Measurements from ENCODE around the gene PROM2.
A peak's percentile ranks its signal among the peaks of the same experiment; 100 is the strongest.

PROM2 gene

DNA sequence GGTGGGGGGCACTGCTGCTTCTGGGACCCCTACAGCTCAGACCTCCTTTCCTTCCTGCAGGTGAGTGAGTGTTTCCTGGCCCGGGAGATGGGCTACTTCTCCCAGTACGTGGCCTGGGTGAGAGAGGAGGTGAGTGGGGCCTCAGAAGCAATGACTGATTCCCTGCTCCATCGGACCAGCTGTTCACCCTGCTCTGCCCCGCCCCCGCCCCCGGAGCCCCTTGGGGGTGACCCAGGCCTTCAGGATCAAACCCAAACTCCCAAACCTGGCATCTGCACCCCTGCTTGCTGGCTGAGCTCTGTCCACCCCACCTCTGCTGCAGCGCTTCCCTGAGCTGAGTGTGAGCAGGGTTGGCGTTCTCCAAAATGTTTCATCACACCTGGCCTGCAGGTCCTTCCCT is 13.1 kb downstream of the PROM2 start:
- DNase-seq = no peak

DNA sequence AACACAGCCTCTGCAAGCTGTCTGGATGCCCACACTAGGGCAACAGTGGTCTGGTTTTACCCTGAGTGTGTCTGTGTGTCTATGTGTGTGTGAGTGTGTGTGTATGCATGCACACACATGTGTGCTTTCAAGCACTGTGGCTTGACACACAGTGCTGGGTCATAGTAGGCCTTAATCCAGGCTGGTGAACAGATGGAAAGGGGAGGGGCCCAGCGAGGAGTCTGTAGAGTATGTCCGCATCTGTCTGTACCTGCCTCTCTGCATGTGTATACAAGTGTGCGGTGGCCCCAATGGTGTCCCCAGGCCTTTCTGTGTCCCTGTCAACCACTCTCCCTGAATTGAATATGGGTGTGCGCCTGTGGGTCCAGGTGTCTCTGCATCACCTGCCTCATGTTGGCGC is 13.6 kb downstream of the PROM2 start:
- no peak for DNase-seq

DNA sequence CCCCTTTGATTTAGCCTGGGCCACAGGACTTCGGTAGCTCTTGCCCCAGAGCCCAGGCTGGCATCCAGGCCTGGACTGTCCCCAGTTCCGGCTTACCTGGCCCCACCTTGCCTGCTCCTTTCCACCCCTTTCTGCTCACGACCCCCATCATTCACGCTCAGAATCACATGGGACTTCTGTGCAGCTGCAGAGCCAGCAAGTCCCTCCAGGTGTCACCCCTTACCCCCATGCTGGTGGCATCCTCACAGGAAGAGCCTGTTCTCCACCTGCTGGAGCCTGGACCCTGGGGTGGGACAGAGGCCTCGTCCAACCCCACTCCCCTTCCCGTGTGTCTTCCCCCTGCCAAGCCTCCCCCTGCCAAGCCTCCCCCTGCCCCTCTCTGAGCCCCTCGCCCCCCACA is 15.0 kb downstream of the PROM2 start:
- DNase-seq = no peak

DNA sequence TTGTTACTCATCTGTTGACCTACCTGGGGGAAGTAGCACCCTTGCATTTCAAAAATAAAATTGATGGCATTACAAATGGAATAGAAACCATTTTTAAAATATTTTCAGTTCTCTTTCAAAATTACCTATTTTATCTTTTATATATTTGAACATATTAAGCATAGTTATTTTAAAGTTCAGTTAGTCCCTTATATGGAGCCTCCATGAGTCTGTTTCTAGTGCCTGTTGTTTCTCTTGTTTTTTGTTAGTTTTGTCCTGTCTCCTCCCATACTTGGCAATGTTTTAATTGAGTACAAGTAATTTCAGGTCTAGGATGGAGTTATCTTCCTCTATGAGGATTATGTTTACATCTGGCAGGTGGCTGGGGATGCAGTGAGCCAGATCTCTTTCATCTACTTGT is 17.0 kb downstream of the PROM2 start:
- DNase-seq = no peak

DNA sequence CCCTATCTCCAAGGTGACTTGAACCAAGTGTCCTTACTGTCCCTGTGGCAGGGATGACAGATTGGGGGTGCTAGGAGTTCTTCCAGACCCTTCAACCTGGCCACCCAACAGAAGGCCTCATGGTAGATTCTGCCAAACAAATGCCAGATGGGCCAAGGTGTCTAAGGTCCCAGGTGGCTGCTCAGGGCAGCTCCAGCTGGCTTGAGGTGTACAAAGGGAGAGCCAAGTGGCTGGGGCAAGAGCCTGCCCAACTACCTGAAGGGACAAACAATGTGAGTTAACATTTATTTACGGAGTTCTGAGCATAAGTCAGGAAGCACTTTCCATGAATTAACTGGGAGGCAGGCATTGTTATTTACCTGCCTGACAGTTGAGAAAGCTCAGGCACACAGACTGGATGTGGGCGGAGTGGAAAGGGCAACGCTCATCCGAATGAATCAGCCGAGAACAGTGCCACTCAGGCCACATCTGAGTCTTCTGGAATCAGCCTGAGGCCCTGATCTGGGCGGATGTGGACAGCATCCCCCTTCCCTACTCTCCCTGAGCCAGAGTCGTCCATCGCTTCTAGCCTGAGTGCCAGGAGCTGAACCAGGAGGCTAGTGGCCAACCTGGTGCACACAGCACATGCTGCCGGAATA is 18.5 kb downstream of the PROM2 start:
- no peak for DNase-seq

DNA sequence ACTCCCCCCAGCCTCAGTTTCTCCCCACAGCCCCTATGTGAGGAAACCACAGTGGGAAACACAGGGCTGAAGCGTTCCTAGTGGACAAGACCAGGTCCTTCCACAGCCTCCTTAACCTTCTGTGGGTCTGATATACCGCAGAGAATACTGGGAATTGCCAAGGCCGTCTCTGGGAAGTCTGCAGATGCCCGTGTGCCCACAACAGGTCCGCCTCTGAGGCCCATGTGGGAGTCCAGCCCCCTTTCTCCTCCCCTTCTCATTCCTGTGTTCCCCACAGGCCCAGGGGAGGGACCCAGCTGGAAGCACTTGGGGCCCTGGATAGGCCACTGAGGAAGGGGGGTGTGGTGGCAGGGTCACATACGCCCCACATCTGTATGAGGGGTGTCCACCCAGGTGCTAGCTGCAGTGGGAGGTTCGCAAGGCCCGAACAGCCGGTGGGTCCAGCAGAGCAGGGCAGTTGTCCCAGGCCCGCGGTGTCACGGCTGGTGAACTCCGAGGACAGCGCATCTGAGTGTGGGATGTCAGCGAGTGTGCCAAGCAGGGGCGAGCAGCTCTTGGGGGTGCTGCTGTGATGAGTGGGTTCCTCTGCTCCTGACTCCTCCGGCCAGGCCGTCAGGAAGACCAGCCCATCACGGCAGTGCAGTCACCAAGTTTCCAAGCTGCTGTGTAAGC is 20.5 kb downstream of the PROM2 start:
- no peak for DNase-seq

DNA sequence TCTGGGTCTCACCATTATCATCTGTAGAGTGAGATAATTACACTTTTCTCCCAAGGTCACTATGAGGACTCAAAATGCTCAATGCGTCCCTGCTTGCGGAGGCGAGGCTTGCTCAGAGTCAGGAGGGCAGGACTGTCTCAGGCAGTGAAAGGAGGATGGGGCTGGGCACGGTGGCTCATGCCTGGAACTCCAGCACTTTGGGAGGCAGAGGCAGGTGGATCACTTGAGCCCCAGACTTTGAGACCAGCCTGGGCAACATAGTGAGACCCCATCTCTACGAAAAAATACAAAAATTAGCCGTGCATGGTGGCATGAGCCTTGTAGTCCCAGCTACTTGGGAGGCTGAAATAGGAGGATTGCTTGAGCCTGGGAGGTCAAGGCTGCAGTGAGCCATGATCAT is 21.1 kb downstream of the PROM2 start:
- no peak for DNase-seq

DNA sequence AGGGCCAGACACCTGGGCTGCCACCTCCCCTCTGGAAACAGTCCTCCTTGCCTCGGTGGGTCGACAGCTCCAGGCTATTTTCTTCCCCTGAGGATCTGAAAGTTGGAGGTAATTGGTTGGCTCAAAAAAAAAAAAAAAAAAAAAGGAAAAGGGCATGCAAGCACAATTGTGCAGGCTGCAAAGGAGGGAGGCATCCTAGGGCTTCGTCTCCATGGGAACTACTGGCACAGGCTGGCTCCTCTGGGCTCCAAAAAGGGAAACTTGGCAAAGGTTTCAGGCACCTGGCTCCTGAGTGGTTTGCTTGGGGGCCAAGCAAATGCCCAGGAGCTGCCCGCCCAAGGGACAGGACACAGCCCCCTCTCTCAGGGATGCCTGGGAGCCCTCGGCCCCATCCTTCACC is 21.8 kb downstream of the PROM2 start:
- peak; percentile 81 for DNase-seq

DNA sequence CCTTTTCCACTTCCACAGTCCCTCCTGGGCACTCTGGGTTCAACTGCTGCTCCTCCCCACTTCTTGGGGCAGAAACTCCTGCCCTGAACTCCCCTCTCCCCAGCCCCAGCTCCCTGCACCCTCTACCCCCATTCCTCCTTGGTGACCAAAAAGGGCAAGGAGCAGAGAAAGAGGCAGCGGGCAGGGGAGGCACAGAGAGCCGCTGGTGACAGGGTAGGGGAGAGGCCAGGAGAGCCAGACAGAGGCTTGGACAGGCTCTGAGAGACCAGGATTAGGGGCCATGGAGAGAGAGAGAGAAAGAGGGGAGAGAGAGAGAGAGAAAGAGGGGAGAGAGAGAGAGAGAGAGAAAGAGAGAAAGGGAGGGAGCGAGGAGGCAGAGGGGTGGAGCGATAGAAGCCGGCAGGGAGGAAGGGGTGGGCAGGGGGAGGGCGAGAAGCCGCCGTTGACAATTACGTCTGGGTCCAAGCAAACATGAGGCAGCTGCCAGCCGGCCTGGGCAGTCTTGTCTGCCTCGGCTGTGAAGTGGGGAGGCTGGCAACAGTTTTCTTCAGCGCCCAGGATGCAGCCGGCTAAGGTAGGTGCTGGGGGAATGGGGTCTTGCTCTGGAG is 22.7 kb downstream of the PROM2 start, which contains the start of gene KCNIP3:
KCNIP3 (plus strand) TSS at position 468 of the 608 bp plus-strand sequence; CDS start at position 560, 92 bp downstream.
- peak; percentile 74 for DNase-seq

DNA sequence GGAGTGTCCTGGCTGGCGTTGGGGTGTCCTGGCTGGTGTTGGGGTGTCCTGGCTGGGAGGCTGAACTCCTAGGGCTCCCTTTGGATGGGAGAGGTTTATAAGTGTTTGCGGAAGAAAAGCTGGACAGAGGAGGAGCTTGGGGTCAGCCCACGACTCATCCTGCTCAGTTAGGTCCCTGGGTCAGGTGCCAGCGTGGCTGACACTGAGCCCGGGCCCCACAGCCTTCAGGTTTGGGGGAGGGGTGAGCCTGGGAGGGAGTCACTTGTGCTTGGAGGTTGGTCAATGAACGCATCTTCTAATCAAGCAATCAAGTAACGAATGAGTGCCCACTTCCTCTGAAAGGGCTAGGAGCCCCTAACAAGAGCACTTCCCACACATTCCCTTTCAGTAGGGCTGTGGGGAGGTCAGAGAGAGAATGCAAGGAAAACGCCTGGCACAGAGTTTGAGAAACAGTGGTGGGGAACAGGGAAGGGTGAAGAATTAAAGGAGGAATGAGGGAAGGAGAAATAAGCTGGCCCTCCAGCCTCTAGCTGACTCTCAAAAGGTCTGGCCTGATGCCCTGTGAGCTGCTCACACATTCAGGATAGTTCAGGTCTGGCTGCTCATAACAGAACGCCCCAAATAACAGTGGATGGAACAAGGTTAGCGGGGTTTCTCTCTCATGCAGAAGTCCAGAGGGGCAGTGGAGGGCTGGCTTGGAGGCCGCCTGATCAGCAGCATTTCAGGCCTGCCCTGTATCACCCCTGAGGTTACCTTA is 23.6 kb downstream of the PROM2 start:
- no peak for DNase-seq

DNA sequence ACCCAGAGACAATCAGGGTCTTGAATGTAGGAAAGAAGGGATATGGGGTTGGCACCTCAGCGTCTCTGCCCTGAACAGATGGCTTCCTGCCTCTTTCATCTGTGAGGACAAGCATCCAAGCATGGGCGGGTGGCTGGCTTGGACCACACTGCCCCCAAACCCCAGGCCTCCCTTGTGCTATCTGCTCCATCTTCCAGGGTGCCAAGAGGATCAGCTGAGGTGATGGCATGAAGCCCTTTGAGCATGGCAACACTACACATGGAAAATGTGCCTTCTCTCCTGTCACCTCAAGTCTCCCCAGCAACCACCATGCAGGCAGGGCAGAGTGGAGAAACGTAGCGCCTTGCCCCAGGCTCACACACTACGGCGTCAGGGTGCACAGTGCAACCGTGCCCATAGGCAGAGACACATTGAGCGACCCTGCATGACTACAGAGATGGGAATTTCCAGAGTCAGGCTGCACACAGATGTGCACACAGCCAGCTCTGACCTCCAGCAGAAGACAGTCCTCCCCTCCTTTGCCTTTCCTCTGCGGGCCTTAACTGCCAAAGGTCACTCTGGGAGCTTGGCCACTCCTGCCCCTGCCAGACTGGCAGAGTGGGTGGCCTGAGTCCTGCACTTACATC is 24.4 kb downstream of the PROM2 start:
- DNase-seq = no peak

DNA sequence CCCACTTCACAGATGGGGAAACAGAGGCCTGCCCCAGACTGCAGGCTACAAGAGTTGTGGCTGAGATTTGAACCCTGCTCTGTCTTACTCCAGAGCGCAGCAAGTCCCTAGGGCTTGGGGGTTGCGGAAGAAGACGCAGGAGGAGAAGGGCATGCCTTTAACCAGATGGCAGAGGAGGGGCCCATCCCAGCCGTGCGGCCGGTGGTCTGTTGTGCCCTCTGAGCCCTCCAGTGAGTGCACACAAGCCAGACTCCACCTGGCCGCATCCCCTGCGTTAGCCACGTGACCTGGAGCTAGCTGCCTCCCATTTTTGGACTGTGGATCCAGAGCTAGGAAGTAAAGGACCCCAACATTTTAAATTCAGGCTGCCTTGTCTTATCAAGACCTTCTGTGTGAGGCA is 25.7 kb downstream of the PROM2 start:
- DNase-seq = no peak

DNA sequence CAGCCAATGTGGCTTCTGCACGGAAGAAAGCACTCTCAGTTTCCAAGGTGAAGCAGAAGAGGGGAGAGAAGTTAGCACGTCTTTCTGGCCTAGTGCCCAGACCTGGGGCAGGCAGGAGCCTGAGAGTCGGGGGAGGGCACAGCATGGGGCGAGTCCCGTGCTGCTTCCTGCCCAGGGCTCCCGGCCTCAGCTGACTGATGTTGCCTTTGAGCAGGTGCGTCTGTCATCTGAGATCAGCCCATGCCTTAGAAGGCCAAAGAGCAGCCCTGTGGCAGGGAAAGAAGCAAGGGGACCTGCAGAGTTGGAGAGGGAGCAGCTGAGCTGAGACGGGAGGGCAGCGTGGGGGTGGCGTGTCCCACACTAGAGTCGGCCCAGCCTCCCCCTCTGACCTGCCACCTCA is 26.2 kb downstream of the PROM2 start:
- DNase-seq = peak; percentile 51

DNA sequence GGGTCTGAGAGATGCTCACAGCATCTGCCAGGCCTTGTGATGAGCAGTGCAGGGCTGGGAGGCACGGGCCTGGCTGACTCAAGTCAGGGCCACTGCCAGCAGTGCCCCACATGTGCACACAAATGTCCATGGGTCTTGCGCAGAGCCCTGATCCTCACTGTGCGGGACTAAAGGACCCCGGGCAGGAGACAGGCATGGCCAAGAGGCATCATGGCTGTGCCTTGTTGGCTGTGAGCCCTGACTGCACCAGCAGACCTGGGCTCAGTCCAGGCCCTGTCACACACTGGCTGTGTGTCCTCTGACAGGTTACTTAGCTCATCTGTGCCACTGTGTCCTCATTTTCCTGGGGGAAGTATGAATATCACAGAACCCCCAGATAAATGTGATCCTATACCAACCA is 26.9 kb downstream of the PROM2 start:
- no peak for DNase-seq

DNA sequence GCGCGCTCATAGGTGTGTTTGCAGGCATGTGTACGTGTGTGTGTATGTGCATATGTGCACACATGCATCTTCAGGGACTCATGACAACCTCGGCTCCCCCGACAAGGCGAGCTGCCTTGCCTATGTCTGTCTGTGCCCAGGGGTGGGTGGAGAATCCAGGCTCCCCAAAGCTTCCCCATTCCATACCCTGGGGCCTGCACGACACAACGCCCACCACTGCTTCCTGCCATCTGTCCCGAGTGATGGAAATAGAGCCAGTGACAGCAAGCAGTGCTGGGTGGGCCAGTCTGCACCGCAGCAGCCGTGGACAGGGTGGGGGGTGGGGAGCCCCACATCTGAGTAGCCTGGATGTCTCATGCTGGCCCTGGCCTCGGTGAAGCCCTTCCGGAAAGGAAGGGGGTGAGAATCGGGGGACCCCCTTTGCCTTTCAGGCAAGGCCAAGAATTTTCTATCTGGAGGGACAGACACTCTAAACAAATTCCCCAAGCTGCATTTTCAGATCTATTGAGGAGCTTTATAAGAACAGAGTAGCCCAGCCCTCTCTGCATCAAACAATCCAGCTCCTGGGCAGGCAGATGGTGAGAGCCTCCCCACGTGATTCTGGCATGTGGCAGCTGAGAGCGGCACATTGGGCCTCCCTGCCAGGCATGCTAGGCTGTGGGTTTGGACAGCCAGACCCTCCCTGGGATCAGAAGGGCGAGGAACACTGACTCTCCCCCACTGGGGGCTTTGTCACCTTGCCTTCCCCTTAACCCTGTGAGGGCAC is 27.8 kb downstream of the PROM2 start:
- DNase-seq = no peak

DNA sequence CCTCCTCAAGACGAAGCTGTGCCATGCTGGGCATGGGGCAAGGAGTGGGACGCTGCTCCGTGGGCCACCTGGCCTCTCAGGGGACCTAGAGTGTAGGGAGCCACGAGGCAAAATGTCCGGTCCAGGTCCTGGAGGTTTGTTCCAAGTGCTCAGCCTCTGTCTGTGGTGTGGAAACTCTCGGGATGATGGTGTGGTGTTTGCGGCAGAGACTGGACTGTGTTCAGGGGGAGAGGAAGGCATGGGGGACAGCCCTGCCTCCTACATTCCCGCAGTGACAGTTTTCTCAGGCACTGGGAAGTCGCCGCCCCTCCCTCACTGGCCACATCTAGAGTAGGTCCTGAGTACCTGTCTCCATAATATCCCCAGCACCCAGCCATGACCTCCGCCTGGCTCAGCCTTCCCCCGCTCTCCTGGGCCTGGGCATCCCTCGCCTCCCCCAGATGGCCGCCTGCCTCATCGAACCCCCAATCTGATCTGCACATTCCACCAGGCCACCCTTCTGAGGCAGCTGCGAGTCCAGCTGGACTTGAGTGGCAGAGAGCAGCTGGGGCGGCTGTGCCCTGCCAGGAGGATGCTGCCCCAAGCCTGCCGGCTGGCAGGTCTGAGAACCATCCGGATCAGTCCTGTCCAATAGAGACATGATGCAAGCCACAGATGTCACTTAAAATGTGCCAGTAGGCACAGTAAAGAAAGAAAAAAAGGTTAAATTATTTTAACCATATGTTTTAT is 29.1 kb downstream of the PROM2 start:
- no peak for DNase-seq

DNA sequence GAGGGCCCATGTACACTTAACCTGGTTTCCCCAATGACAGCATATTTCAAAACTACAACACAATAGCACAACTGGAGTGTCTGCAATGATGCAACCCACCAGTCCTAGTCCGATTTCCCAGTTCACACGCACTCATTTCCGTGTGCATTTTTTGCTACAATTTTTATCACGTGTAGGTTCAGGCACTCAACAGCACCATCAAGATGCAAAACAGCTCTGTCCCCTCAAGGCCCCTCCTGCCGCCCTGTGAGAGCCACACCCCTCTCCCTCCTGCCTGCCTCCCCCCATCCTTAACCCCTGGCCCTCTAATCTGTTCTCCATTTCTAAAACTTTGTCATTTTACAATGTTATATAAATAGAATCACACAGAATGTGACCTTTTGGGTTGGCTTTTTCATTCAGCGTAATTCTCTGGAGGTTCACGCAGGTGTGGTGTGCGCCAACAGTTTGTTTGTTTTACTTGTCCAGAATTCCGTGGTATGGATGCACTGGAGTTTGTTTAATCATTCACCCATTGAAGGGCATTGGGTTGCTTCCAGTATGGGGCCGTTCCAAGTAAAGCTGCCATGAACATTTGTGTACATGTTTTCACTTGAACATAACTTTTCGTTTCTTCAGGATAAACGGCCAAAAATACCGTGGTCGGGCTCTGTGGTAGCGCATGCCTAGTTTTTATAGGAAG is 31.3 kb downstream of the PROM2 start:
- DNase-seq = no peak

DNA sequence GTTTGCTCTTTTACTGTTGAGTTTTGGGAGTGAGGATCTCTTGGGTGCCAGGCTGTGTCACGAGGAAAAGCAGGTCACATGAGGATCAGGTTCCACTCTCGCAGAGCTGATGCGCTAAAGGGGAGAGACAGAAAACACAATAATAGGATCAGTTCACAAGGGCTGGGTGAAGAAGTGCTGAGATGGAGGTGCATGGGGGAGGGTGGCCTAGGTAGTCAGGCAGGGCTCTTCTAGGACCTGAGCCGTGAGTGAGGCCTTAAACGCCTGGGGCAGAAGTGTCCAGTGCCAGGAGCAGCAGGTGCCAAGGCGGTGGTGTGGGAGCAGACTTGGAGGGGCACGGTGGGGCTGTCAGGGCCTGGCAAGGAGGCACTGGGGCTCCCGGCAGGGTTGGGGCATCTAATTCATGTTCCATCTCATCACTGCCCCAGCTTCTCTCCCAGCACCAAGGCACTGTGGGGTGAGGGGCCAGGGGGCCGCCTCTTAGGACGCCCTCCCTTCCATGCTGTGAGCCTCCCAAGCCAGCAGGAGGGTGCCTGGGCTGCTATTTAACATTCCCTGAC is 32.2 kb downstream of the PROM2 start:
- DNase-seq = no peak

DNA sequence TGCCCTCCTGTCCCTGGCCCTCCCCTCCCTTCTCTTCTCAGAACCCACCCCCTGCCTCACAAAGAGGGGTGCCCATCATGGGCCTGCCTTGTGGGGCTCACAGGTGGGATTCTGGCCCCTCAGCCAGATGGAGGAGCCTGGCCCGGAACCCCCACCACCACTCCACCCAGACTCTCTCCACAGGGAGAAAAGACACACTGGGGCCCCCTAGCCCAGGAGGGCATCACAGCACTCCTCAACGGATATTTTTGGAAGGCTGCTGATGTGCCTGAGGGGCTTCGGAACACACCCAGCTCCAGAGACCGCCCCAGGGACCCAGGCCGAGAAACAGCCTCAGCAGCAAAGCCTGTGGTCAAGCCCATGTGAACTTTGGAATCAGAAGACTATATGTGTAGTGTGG is 32.8 kb downstream of the PROM2 start:
- no peak for DNase-seq

DNA sequence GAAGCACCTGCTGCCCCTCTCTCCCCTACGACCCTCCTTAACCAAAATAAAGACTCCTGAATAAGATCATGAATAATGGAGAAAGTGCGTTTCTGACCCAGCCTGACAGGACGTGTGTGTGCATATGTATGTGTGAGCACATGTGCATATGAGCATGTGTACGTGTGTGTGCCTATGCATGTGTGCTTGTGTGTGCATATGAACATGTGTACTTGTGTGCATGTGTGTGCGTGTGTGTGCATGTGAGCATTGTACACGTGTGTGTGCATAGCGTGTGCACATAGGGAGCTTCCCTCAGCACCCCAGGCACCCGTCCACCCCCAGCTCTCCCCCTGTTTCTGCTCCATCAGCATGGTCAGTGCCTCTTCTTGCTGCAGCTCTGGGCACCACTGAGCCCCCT is 33.6 kb downstream of the PROM2 start:
- DNase-seq = no peak

Measured in NCI-H1092 (cell line).